Activated CD8-positive, alpha-beta memory T cell treated with anti-CD3 and anti-CD28 coated beads for 1 hour (primary cell): Measurements from ENCODE around the gene HADH.
"Not testable (repeated sequence)": the region's sequence is repeated elsewhere in the genome, so short reads cannot be mapped to it uniquely, and the experiment has no call there.

Experiments
- DNase-seq, 2 donors: peaks; one replicate each; pipeline ENCODE4 v3.0.0-alpha.2; 2020; ENCODE audit warnings: low read depth in 1 of 2; ENCODE audit errors: extremely low read depth in 1 of 2

The HADH gene

GRCh38 chr4:107994894-107995293 is 5.2 kb downstream of the HADH start:
- DNase-seq, result no peak

GRCh38 chr4:107996949-107997788 is 7.5 kb downstream of the HADH start:
- DNase-seq, result no peak

GRCh38 chr4:107997794-107998193 is 8.1 kb downstream of the HADH start:
- no peak for DNase-seq

DNA sequence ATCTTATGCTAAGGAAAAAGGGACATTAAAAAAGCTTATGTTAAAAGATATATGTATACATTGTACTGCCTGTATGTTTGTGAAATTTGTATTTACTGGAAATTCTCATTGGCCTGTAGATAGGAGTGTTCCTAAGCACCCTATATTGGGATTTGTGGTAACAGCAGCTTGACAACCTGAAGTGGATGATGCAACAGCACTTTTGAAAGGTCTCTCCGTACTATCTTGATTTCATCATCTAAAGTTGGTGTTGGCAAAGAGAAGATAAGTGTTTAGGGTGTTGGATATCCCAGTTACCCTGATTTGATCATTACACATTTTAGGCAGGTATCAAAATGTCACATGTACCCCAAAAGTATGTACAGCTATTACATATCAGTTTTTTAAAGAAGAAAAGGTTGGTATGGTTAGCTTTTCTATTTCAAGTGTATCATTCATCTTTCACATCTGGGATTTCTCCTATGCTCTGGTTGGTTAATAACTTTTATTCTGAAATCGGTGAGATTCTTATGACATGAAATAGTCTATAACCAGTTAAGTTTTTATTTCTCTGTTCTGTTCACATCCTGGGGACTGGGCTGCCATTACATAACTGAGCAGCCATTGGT is 10.3 kb downstream of the HADH start:
- DNase-seq, result no peak

DNA sequence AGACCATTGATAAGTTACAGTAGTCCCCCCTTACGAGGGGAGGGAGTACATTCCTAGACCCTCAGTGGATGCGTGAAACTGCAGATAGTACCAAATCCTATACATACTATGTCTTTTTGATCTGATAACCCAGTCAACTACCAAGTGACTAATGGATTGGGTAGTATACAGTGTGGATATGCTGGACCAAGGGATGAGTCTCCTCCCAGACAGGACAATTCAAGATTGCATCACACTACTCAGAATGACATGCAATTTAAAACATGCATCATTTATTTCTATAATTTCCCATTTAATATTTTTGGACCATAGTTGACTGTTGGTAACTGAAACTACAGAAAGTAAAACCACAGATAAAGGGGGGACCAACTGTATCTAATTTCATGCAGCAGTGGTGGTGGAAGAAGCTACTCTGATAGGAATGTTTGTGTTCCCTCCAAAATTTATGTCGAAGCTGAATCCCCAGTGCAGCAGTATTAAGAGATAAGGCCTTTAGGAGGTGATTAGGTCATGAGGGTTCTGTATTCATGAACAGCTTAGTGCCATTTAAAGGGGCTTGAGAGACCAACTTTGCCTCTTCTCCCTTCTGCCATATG is 11.9 kb downstream of the HADH start:
- no peak for DNase-seq

DNA sequence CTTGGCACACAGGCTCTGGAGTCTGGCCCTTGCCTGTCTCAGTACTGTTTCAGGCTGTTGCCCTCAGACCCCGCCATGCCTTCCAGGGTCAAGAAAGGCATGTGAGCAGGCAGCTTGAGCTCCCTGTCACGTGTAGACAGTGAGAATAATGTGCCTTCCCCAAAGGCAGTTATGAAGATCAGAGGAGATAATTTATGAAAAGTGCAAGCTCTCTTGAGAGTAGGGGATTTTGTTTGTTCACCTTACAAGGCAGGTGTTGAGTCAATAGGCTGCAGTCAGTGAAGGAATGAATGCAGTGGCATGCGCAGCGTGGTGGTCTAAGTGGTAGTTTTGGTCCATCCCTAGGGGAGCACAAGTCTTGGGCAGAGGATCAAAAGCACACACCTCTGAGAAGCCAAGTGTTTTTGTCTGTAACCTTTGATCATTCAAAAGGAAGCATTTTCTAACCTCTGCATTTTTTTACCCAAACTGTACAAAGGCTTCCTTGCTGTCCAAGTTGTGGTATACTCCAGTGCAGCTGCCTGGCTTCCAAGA is 14.4 kb downstream of the HADH start:
- DNase-seq, result no peak

GRCh38 chr4:108004646-108005045 is 15.0 kb downstream of the HADH start:
- DNase-seq, result no peak

DNA sequence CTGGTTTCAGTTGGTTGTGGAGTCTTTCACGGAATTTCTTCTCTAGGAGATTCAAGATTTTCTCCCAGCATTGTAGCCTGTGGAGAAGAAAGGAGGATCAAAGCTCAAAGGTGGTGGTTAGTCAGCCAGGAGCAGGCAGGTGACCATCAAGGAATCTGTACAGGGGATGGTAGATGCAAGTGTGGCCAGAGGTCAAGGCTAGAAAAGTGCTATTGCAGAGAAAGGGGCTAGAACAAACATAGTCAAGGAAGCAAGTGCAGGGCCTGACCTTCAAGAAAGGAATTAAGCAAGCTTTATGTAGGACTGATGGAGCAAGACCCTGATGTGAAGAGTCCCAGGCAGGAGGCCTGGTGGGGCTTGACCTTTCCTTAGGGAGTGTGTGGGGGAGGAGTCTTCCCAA is 16.1 kb downstream of the HADH start:
- no peak for DNase-seq

DNA sequence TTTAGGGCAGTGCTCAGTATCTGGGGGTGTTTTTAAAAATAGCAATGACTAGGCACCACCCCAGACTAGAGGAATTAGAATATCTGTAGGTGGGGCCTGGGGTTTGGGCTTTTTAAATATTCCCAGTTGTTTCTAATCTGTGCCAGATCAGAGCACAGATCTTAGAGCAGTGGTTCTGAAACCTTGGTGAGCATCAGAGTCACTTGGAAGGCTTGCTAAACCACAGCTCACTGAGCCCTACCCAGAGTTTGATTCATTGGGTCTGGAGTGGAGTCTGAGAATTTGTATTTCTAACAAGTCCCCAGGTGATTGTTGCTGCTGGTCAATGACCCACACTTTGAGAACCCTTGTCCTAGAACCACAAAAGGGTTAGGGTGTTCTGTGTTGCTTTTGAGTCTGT is 16.7 kb downstream of the HADH start:
- DNase-seq, result no peak

GRCh38 chr4:108007984-108008383 is 18.3 kb downstream of the HADH start:
- no peak for DNase-seq

- DNase-seq, result no peak
These were observed 19.0 kb downstream of the HADH start for GRCh38 chr4:108008721-108009120.

GRCh38 chr4:108010167-108010566 is 20.5 kb downstream of the HADH start:
- no peak for DNase-seq

GRCh38 chr4:108012382-108012781 is 22.7 kb downstream of the HADH start:
- DNase-seq, result not testable (repeated sequence)

GRCh38 chr4:108013327-108013726 is 23.6 kb downstream of the HADH start:
- DNase-seq, result no peak

GRCh38 chr4:108013955-108014354 is 24.3 kb downstream of the HADH start:
- DNase-seq, result no peak

DNA sequence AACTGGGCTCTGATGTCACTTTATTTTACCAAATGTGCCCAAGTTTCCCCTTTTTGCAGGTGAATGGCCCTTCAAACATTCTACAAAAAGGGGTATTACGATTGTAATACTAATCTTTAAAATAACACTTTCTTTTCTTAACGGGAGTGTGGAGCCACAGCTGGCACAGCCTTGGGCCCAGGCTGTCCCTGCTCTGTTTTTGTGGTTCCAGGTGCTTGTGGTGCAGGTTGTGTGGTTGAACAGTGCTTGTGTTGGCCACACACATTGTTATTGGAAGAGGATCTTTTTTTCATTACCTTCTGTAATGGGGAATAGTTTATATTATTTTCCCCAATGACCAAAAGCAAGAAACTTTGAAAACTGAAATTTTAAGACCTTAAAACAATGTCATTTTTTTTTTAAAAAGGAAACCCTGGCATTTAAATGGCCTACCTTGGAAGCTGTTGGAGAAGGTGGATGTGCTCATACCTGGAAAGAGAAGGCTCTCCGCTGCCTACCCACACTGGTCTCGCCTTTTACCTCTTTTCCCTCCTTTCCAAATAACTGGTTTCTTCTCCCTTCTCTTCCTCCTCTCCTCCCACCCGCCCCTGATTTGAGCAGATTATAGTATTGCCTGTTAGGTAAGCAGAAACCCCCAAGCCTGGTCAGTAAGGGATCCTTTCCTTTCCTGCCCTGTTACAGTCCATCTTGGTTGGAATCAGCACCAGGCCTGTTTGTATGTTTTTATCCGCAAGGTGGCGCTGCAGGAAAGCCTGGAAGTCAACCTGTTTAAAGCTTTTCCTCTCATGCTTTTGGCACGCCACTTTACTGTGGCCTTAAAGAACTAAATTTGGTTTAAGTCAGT is 28.6 kb downstream of the HADH start:
- DNase-seq, result peak; percentile 65 to 73

- DNase-seq, result no peak
These were observed 29.1 kb downstream of the HADH start for GRCh38 chr4:108018884-108019187.

- DNase-seq, result no peak
These were observed 34.6 kb downstream of the HADH start for GRCh38 chr4:108024085-108024877.

GRCh38 chr4:108024878-108025165 is 35.1 kb downstream of the HADH start:
- no peak for DNase-seq

DNA sequence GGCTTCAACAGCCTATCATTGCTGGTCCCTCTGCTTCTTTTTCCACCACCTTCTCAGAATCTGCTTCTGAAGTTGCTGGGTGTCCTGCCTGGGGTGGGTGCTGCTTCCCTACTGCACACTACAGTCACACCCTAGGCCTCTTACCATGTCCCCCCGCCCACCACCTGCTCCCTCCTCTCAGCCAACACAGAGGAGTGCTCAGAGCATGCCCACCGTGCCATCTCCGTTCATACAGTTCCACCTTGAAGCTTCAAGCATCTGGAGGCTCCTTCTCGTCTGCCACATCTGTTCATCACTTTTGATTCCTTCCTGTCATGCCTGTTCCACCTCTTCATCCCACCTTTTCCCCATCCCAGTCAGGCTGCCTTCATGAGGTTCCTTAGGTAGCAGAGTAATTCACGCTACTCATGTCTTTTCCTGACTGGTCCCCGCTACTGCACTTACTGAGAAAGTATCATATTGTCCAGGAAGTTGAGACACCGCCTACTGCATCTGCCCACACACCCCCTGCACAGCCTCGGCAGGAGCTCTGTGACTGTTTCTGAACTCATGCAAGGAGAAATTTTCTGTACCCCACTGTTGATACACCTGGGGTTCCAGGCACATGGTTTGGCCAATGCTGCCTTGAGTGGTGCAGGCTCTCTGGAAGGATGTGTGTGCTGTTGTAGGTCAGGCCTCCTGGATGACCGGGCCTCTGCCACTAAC is 39.5 kb downstream of the HADH start:
- no peak for DNase-seq
